ENCODE data around the gene CSF2RB. TPM values are rescaled to one million over a fixed set of nuclear protein-coding genes. Genes with fewer than 3 reads are reported as not detected.

The CSF2RB gene
- total and polyA plus RNA-seq, 11 donors: 0.69 to 39.4 (median 2.3) TPM

Other genes with a start within 250 kb of the CSF2RB start
- gene CACNG2, start 209.9 kb upstream of the CSF2RB start, total RNA-seq: not detected
- not detected for gene CACNG2, start 209.9 kb upstream of the CSF2RB start, polyA plus RNA-seq
- gene IFT27, start 137.5 kb upstream of the CSF2RB start, total RNA-seq: 10 to 100 TPM; 18.9 to 33.8 (median 25.8) TPM
- gene IFT27, start 137.5 kb upstream of the CSF2RB start, polyA plus RNA-seq: 10 to 100 TPM; 18.4 to 36.7 TPM
- gene PVALB, start 96.6 kb upstream of the CSF2RB start, total RNA-seq: not detected
- not detected for gene PVALB, start 96.6 kb upstream of the CSF2RB start, polyA plus RNA-seq
- gene NCF4, start 52.6 kb upstream of the CSF2RB start, total RNA-seq: 10 to 100 TPM in 2 of 9 donors, 1 to 10 TPM in 7; 1.9 to 33.3 (median 4.5) TPM
- gene NCF4, start 52.6 kb upstream of the CSF2RB start, polyA plus RNA-seq: 1 to 10 TPM; 3.4 to 5.9 TPM
- 100 to 1,000 TPM in 2 of 9 donors, 10 to 100 TPM in 7; 35.8 to 143 (median 58.1) TPM for gene TST, start 105.8 kb downstream of the CSF2RB start, total RNA-seq
- gene TST, start 105.8 kb downstream of the CSF2RB start, polyA plus RNA-seq: 10 to 100 TPM; 57.3 to 89.8 TPM
- gene MPST, start 106.1 kb downstream of the CSF2RB start, total RNA-seq: 100 to 1,000 TPM in 2 of 9 donors, 10 to 100 TPM in 7; 27.5 to 157 (median 52.9) TPM
- 100 to 1,000 TPM; 133 to 134 TPM for gene MPST, start 106.1 kb downstream of the CSF2RB start, polyA plus RNA-seq
- 10 to 100 TPM; 10.8 to 62.0 (median 17.3) TPM for gene KCTD17, start 138.1 kb downstream of the CSF2RB start, total RNA-seq
- 10 to 100 TPM; 17.1 to 27.3 TPM for gene KCTD17, start 138.1 kb downstream of the CSF2RB start, polyA plus RNA-seq
- under 1 TPM in 1 of 9 donors, not detected in 8; 0.91 TPM for gene TMPRSS6, start 196.1 kb downstream of the CSF2RB start, total RNA-seq
- not detected for gene TMPRSS6, start 196.1 kb downstream of the CSF2RB start, polyA plus RNA-seq
- 1 to 10 TPM in 2 of 9 donors, under 1 TPM in 6, not detected in 1; 0.09 to 8.7 (median 0.38) TPM for gene IL2RB, start 236.3 kb downstream of the CSF2RB start, total RNA-seq
- gene IL2RB, start 236.3 kb downstream of the CSF2RB start, polyA plus RNA-seq: under 1 TPM; 0.24 to 0.38 TPM